ENCODE data around the gene CLIC5. TPM values are rescaled to one million over a fixed set of nuclear protein-coding genes. Genes with fewer than 3 reads are reported as not detected.

CLIC5 gene
- total RNA-seq, 1 experiment from 2014 or later = not detected

DNA sequence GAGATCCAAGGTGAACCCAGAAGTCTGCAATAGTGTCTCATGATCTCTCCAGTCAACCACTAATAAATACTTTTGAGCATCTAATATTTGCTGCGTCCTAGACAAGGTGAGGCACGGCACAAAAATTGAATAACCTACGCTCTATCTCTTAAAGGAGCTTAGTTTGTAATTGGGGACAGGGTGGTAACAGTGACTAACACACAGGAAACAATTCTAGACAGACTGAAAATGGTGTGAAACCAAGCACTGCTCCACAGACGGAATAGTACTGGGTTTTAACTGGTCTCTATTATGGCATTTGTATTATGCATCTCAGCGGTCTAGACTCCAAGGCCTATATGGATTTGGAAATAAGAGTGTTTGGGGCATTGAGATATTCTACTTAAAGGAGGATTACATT lies 120.1 kb downstream of the CLIC5 start:
- no peak for DNase-seq (ENCODE audit: low spot score)

DNA sequence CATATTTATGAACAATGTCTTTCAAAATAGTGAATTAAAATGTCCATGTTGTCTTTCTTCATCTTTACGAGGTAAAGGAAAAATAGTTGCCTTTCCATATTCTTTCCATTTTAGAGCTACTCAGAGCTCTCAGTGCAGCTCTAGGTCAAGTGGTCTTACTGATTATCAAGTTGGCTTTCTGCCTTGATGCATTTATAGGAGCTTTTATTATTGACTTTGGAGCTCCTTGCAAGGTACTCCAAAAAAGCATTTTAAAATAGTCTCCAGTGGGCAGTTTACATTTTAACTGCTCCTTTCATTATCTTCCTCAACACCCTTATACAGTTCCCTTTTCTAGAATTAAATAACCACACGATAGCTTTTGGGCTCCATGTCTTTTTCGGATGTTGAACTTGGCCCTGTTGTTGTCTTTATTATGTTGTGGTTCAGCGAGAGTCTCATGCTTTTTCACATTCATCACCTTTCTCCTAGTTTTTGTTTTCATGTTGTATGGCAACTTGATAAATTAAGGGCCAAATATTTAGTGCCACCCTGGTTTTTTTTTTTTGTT lies 122.9 kb downstream of the CLIC5 start:
- no peak for DNase-seq (ENCODE audit: low spot score)

DNA sequence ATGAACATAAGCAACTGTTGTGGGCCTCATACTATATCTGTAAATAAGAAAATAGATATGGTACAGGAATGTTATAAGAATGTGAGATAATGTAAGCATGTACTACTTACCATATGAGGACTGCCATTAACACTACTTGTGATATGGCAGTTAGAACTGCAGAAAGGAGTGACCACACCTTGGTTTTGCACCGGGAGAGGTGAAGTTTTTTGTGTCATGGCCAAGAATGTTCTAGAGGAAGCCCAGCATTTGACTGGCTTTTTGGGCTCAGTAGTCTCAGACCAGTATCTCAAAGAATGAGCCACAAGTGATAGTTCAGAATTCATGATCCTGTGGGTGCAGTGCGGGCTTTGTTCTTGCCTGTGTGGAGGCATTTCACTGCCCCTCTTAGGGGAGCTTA lies 123.5 kb downstream of the CLIC5 start:
- no peak for DNase-seq (ENCODE audit: low spot score)

DNA sequence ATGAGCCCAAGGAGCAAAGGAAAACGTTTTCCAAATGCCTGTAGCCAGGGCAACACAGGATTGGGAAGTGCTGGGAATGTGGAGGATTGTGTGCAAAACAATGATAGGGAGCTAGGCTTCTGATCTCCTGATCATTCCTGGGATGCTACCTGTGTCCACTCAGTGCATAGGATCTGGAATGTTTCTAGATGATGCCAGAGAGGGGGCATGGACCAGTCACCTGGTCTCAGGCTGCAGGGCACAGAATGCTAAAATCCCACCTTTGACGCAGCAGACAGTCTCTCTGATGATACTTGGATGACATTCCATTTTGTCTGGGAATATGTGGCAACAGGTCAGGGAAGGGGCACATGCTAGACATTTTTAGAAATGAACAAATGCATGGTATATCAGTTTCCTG lies 128.9 kb downstream of the CLIC5 start:
- DNase-seq (ENCODE audit: low spot score) = no peak

DNA sequence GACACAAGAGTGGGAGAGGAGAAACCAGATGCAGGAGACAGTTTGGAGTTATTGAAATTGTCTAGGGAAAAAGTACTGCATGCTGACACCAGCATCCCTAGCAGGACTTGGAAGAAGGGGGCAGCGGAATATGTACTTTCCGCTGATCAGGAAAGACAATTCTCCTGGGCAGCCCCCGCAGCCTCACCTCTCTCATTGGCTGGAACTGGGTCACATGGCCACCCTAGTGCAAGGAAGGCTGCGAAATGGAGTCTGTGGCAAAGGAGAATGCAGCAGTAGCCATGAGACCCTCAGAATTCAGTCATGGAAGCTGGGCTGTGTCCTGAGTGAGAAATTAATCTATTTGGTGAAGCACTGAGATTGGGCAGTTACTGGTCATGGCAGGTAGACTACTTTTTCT lies 131.3 kb downstream of the CLIC5 start:
- DNase-seq (ENCODE audit: low spot score) = no peak

DNA sequence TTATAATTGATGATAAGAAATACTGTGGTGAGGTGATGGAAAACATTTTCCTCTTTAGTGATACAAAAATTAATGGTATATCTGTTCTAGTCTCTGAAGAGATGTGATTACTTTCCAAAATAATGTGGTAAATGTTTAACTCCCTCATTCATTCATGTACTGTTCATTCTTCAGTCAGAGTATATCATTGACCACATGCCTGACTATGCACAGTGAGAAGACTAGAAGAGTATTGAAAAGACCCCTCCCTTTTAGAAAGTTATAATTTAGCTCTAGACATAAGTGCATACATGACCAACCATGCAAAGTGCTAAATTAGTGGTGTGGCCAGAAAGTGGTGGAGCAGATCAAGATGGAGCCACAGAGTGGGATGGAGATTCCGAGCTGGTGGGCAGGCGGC lies 133.0 kb downstream of the CLIC5 start:
- DNase-seq (ENCODE audit: low spot score) = no peak

DNA sequence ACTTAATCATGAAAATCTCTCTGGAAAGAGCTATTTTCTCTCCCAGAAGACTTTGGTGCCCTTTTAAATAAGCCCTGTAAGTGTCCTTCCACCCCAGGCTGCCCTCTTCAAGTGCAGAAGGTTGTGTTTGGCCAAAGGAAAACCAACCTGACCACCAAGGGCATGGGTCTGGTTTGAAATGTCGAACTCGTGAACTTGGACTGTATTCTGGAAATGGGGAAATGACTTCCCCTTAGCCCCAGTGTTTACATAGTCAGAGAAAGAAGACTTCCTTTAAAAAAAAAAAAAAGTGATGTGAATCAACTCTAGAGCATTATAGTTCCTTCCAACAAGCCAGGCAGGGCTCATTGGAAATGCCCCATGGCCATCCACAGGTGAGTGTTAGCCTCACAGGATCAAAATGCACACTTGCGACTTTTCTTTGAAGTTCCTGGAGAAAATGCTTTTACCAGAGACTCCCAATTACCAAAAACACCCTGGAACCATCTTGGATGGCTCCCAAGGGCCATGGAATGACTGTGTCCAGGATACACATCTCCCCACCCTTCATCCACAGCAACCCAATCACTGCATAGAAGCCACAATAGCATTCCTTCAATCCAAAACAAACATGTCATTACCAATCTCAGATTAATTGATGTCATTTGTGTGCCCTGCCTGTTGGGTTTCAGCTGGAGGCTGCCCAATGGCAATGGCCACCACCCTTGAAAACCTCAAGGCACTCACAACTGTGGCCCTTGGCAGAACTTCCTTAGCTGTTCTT lies 133.8 kb downstream of the CLIC5 start:
- no peak for DNase-seq (ENCODE audit: low spot score)

DNA sequence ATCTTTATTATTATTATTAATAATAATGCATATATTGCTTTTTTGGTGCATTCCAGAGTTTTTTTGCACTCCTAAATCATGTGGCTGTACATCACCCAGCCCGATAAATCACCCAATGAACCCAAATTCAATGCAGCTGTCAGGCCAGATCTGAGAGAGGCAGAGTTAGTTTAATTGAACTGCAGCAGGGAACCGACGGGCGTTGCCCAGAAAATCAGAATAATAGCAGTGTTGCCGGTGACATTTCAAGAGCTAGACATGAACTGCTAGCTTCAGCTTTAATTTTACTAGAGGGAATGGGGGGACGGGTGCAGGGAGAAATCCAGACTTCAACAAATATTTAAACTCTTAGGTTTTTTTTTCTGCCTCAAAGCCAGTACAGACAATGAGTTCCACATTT lies 135.0 kb downstream of the CLIC5 start:
- no peak for DNase-seq (ENCODE audit: low spot score)

DNA sequence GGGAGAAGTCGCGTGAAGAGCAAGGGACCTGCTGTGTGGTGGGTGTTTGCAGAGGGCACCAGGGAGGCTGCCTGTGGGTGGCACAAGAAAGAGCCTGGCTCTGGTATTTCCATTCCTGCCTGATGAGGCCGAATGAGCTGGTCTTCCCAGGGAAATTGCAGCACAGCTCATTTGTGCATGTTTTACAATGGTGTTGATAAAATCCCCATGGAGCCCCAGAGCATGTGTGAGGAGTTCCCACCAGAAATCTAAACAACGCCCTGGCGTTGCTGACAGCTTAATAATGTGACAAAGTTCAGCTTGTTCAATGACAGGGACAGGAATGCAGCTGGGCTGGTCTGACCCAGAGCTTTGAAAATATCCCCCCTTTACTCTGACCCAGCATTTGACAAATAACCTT lies 135.5 kb downstream of the CLIC5 start:
- DNase-seq (ENCODE audit: low spot score) = no peak

DNA sequence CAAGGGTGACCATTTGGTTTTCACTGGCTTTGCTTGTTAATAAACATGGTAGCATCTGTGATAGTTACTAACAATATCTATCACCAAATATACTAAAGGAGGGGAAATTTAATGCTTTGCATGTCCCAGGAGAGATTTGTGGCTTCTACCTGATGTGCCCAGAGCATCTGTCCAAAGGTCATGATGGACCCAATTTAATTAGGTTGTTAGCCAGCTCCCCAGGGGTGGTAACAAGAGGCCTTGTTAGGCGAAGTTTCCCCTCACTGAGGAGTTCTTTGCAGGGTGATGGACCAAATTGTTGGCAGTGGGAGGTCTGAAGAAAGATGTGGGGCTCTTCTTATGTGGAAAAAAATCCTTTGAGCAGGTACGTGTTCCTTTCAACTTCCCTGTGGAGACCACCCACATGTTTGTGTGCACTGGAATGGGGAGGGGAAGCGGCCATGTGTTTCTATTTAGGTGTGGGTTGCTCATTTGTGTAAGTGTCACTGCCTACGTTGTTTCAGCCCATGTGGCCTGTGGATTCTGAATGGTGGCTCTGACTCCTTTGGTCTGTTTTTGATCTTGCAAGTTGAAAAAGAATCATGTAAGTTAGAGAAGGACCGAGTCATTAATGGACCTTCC lies 137.6 kb downstream of the CLIC5 start:
- no peak for DNase-seq (ENCODE audit: low spot score)

DNA sequence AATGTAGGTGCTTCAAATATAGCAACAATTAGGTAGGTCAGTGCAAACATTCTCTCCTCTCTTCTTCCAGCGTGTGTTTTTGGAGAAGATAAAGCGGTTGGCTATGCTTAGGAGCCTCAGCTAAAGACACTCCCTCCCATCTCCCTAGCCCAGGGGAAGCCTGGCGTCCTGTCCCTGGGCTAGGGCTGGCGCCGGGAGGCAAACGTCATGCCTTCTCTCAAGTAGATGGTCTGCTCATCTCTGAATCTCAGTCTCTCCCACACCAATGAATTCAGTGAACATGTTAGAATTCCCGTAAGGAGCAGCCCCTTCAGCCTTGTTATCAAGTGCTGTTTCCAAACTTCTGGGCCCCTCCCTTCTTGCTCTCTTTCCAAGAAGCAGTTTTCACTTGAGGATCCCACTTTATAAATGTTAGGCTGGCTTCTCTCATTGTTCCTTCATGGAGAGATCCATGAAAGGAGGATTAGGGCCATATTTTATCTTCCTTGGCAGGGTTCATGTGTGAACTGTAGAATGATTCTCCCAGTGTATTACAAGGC lies 142.8 kb downstream of the CLIC5 start:
- no peak for DNase-seq (ENCODE audit: low spot score)

DNA sequence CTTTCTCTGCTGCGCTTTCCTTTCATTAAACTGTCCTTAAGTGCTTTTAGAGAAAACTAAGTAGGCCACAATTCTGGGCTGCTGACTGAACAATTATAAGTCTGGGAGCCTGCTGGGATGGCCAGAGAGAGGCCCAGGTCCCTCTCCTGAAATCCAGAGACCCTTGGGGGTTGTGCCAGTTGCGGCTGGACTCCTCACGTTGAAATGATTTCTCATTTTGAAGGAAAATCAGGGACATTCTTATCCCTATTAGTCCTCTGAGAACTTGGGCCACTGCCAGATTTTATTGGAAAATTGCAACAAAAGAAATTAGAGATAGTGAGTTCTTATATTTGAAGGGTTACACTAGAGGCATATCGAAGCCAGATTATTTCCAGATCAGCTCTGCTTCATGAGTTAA lies 145.1 kb downstream of the CLIC5 start:
- DNase-seq (ENCODE audit: low spot score) = no peak

DNA sequence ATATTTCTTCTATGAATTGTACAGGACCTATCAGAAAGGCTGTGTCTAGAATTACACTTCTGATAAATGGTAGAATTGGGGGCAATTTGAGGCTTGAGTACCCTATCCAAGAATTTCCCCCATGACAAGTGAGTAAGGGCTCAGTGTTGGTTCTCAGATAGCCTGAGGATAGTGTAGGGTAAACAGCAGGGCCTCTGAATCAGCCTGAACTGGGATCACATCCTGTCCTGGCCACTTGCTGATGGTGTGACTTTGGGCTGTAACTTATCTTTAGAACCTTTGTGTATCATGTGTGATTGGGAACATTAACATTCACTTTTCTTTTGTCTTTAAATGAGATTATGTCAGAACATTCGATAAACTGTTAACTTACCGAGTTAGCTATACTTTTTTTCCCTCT lies 151.0 kb downstream of the CLIC5 start:
- DNase-seq (ENCODE audit: low spot score) = no peak

DNA sequence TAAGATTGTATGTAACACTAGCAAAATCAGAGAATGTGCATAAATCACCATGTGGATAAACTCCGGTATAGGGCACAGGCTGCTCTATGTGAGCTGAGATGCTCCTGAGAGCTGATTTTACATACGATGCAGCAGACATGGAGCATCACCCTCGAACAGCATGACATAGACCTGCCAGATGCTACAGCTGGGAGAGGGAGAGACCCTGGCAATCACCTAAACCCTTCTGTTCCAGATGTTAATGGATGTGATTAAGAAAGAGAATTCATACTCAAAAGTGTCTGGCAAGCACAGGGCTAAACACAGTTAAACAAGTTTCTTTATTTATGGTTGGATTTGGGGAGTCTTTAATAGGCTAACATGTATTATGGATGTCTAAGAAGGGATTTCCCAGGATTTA lies 157.0 kb downstream of the CLIC5 start:
- no peak for DNase-seq (ENCODE audit: low spot score)

DNA sequence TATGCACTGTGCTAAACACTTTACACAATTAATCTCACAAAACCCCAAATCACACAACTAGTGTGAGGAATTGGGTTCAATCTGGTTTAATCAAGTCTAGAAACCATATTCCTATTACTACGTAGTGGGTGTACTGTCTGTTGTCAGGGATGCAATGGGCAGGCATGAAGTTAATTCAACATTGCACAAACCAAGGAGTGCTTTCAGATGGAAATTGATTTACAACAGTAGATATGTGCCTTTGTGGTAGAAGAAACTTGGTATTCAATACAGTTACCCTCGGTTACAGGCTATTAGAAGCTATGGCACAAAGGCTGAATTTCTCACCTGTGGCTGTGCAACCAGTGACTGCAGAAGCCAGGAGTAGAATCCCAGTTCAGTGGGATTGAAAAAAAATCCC lies 157.8 kb downstream of the CLIC5 start:
- no peak for DNase-seq (ENCODE audit: low spot score)

DNA sequence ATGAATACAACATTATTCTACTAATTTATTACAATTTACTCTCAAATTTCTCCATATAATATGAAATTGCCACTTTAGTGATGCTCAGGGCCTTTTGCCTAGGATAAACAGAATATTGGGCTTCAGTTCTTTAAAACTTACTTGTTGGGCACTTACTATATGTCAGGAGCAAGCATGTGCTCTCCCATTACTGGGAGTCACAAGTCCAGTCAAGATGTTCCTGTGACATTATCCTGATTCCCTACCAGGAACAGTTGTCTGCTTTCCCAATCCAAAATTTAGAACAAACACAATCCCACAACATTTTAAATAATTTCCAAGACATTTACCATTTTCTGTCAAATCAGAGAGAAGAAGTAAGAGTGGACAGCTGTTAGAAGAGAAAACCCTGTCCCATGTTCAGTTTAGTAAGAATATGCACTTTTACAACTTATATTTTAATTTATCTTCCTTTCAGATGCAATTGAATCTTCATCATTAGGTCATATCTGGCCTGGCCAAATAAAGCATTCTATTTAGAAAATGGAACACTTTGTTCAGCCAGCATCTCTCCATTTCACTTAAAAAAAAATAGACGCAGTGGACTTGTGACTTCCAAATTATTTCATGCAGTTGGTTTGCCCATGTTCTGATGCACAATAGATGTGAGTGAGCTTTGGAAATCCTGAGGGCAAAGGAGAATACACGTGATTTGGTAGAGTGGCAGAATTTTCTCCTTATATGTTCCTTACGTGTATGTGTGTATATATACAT lies 159.8 kb downstream of the CLIC5 start:
- no peak for DNase-seq (ENCODE audit: low spot score)

DNA sequence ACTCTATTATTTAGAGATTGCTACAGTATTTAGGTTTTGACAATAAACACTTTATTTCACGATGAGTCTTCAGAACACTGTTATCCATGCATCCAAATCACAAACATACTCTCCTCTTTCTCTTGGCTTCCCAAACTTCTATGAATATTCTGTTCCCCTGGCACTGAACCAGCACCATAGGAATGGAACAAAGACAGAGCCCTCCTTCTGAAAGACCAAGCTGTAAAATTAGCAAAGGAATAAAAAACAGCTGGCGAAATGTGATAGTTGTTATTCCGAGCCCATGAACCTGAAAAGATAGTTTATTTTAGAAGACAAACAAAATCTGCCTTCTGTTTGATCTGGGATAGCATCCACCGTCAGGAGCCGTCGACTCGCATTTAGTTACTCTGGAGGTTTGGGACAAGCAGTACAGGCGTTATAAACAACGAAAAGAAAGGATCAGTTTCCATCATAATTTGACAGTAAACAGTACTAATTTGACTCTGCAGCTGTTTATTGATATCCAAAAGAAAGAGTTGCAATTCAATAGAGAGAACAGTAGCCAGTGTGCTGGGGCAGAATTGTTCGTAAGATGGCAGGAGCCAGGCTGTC lies 161.4 kb downstream of the CLIC5 start:
- no peak for DNase-seq (ENCODE audit: low spot score)

DNA sequence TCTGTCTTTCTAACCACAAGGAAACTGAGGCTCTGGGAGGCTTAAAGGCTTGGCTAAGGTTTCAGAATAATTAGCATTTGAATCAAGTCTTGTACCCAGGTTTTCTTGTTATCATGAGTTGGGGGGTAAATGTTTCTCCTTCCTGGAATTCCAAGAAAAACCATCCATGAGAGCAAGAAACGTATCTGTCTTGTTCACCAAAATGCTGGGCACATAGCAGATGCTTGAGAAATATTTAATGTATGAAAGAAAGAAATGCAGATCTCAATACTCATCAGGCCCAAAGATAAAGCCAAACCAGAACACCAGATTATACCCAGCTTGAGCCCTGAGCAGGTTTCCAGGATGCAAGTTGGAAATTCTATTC lies 164.6 kb downstream of the CLIC5 start:
- no peak for DNase-seq (ENCODE audit: low spot score)

DNA sequence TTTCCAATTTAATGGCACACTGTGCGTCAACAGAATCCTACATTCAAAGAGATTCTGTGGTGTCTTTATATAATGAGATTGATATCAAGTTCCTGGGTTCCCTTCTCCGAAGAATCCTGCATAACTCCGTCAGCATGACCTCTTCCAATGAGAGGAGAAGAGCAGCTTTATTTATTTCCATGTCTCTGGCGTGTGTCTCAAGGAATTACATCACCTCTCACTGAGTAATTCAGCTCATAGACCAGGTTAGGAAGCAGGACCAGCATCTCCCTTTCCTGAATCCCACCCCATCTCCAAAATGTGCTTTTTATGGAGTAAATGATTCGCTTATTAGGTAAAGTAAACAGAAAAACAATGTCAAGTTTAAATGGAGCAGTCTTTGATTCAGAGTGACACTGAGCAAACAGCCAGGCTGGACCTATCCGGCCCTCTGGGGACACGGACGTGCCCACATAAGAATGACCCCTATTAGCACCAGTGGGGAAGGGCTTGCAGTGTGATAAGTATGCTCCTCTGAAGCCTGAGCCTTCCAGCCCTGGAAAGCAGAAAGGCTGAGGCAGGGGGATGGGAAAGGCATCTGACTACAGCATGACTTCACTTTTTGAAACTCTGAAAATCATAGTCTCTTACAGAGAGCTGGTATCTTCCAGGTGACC lies 165.2 kb downstream of the CLIC5 start:
- DNase-seq (ENCODE audit: low spot score) = no peak

DNA sequence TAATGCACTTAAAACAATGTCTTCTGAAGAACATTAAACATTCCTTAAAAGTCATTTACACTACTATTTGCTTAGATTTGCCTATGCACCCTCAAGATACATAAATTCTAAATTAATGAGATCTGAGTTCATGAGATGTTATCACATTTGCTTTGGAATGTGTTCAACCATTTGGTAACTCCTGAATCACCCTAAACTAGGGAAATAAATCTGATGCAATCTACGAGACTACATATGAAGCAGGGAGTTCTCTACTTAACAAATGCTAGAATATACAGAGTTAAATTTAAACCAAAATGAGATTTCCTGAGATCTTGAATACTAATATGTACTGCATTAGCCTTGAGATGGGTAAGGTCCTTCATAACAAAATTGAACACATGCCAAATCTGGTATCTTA lies 170.1 kb downstream of the CLIC5 start:
- DNase-seq (ENCODE audit: low spot score) = peak; percentile 11

DNA sequence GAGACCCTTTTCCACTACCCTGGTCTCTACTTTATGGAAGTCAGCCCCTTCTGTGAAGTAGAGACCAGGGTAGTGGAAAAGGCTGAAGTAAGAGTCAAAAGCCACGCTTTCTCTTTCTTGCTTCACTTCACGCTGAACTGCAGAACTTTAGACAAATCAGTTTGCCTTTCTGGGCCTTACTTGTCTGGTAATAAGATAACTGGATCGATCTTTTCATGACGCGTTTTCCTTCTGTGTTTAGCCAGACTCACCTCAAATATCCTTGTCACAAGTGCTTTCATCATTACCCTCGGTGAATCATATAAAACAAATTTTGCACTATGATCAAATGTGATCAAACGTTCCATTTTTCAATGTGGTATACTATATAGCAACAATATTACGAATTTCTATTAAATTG lies 170.7 kb downstream of the CLIC5 start:
- no peak for DNase-seq (ENCODE audit: low spot score)
